NB4 (cell line): ENCODE measurements around the gene OR2A14.
"Not testable (repeated sequence)": the region's sequence is repeated elsewhere in the genome, so short reads cannot be mapped to it uniquely, and the experiment has no call there.

Experiments used
- DNase-seq: peaks from one replicate; pipeline ENCODE4 v3.0.0; 2010; ENCODE audit warnings: low read depth
- H3K4me3 ChIP-seq: one replicate; pipeline ENCODE4 v1.5.1; 2011; ENCODE audit warnings: mild to moderate bottlenecking, low read depth, low read length, moderate library complexity
- MYC ChIP-seq: IDR thresholded peaks from 2 replicates; pipeline ENCODE4 v1.6.1; 2011; ENCODE audit warnings: low read depth, low read length
- POLR2A ChIP-seq: IDR thresholded peaks from 2 replicates; pipeline ENCODE4 v1.6.1; 2011; ENCODE audit warnings: mild to moderate bottlenecking; ENCODE audit not compliant: insufficient read length; ENCODE audit errors: extremely low read depth
- TF ChIP-seq, protein P1 (sequence below): IDR thresholded peaks from 2 replicates; pipeline ENCODE4 v1.6.1; 2011; ENCODE audit warnings: low read depth, low read length
- TF ChIP-seq, protein P2 (sequence below): IDR thresholded peaks from one replicate; pipeline ENCODE4 v1.5.1; 2012; ENCODE audit warnings: low read depth, low read length

Gene OR2A14

DNA sequence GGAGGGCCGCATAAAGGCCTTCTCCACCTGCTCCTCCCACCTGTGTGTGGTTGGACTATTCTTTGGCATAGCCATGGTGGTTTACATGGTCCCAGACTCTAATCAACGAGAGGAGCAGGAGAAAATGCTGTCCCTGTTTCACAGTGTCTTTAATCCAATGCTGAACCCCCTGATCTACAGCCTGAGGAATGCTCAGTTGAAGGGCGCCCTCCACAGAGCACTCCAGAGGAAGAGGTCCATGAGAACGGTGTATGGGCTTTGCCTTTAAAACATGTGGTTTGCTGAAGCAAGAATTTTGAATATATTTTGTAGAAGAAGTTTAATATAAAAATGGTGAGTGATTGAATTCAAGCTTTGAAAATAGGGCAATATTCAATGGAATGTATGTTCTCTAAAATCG lies 12.7 kb upstream of the OR2A14 start:
- DNase-seq, result no peak
- no peak overlapping the region for H3K4me3 ChIP-seq
- TF ChIP-seq, protein P1, sequence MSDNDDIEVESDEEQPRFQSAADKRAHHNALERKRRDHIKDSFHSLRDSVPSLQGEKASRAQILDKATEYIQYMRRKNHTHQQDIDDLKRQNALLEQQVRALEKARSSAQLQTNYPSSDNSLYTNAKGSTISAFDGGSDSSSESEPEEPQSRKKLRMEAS, result no peak
- TF ChIP-seq POLR2A (no peak), MYC (no peak)
- TF ChIP-seq, protein P2, sequence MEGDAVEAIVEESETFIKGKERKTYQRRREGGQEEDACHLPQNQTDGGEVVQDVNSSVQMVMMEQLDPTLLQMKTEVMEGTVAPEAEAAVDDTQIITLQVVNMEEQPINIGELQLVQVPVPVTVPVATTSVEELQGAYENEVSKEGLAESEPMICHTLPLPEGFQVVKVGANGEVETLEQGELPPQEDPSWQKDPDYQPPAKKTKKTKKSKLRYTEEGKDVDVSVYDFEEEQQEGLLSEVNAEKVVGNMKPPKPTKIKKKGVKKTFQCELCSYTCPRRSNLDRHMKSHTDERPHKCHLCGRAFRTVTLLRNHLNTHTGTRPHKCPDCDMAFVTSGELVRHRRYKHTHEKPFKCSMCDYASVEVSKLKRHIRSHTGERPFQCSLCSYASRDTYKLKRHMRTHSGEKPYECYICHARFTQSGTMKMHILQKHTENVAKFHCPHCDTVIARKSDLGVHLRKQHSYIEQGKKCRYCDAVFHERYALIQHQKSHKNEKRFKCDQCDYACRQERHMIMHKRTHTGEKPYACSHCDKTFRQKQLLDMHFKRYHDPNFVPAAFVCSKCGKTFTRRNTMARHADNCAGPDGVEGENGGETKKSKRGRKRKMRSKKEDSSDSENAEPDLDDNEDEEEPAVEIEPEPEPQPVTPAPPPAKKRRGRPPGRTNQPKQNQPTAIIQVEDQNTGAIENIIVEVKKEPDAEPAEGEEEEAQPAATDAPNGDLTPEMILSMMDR, result no peak

DNA sequence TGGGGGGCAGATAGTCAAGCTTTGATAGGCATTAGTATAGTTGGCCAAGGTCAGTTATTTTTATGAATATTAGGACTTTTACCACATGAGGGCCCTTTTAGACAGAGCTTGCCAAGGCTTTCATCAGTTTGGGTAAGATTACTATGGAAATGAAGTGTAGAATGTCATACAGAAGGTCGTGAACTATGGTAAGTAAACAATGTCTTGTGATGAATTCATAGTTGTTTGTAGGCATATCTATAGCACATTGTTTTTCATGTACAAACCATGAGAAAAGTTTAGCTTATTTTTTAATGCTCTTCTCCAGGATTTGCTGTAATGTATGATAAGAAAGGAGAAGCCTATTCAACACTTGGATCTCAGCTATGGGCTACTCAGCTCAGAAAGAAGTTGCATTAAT lies 9.3 kb upstream of the OR2A14 start:
- no peak for TF ChIP-seq MYC
- TF ChIP-seq, protein P1, result no peak
- no peak for TF ChIP-seq POLR2A
- TF ChIP-seq, protein P2, result no peak
- no peak overlapping the region for H3K4me3 ChIP-seq
- no peak for DNase-seq

DNA sequence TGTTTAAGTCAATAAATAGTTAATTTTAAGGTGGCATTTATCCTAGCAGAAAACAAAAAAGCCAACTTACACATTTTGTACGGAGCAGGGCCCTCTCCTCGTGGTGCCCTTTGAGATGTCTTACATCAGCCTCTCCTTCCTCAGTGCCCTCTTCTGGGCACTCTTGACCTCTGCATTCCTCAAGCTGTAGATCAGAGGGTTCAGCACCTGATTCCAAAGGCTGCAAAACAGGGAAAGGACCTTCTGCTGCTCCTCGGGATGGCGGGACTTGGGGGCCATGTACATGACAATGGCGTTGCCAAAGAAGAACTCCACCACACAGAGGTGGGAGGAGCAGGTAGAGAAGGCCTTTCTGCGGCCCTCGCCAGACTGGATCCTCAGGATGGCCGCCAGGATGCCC lies 4.6 kb upstream of the OR2A14 start:
- TF ChIP-seq MYC (no peak), POLR2A (no peak)
- TF ChIP-seq, protein P2, result no peak
- TF ChIP-seq, protein P1, result no peak
- no peak for DNase-seq
- H3K4me3 ChIP-seq, result no peak overlapping the region

DNA sequence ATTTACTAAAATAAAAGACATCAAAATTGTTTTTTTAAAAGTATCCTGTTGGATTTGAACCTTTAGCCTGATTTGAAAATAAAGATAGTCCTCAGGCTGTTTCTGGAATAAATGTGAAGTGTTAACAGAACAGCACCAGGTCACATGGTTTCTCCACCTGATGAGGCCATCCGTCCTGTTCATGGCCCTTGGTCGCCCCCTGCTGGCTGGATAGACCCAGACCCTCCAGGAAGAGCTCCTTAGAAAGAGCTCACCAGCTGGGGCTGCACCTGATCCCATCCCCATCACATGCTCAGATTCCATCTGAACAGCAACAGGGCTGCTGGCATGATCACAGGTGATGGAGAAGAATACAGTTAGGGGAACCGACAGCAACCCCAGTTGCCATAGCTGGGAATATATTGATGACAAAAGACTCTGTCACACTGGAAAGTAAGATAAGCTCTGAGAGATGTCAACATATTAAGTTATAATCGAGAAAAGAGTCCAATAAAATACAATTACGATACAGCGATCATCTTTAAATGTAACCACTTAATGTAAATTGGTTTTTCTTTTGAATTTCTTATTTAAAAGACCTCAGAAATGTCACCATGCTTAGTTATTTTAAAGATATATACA lies 4.8 kb downstream of the OR2A14 start:
- peak; percentile 83 for DNase-seq
- no peak overlapping the region for H3K4me3 ChIP-seq
- TF ChIP-seq MYC (peak; percentile 45), POLR2A (no peak)
- TF ChIP-seq, protein P1, result peak; percentile 93
- TF ChIP-seq, protein P2, result peak; percentile 86

DNA sequence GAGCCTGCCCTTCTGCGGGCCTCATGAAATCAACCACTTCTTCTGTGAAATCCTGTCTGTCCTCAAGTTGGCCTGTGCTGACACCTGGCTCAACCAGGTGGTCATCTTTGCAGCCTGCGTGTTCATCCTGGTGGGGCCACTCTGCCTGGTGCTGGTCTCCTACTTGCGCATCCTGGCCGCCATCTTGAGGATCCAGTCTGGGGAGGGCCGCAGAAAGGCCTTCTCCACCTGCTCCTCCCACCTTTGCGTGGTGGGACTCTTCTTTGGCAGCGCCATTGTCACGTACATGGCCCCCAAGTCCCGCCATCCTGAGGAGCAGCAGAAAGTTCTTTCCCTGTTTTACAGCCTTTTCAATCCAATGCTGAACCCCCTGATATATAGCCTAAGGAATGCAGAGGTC lies 6.6 kb downstream of the OR2A14 start:
- not testable (repeated sequence) for H3K4me3 ChIP-seq

DNA sequence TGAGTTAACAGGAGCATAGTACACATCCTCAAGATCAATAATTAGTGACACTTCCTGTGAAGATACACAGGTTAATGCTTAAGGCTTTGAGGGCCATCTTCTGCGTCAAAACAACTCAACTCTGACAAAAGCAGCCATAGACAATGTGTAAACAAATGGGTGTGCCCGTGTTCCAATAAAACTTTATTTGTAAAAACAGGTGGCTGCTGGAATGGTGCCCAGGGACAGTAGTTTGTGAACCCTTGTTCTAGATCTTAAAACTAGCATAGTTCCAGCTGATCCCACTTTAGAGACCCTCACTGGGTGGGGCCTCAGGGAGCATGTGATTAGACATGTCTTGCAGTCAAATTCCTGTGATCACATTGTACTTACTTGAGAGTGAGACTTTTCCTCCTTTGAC lies 7.8 kb downstream of the OR2A14 start:
- H3K4me3 ChIP-seq, result no peak overlapping the region
- TF ChIP-seq POLR2A, result no peak
- TF ChIP-seq, protein P2, result no peak
- TF ChIP-seq, protein P1, result no peak
- no peak for TF ChIP-seq MYC
- DNase-seq, result no peak

More for the DNA sequence above, 6.6 kb downstream of the OR2A14 start:
- not testable (repeated sequence) for DNase-seq
